HFFc6 (cell line): Measurements from ENCODE around the gene RNF5. TPM values are rescaled to one million over a fixed set of nuclear protein-coding genes. Genes with fewer than 3 reads are reported as not detected.
A peak's percentile ranks its signal among the peaks of the same experiment; 100 is the strongest.

Experiments
- DNase-seq: peaks from one replicate; pipeline ENCODE4 v3.0.0-alpha.2; 2018
- H3K27ac Mint-ChIP-seq: 2 replicates; pipeline ENCODE4 v1.8.0; 2020; ENCODE audit warnings: mild to moderate bottlenecking, mixed read lengths
- H3K27me3 Mint-ChIP-seq: 2 replicates; pipeline ENCODE4 v1.8.0; 2021; ENCODE audit warnings: mild to moderate bottlenecking, moderate library complexity, mixed read lengths; ENCODE audit not compliant: insufficient read depth
- H3K36me3 Mint-ChIP-seq: 2 replicates; pipeline ENCODE4 v1.8.0; 2021; ENCODE audit warnings: low read depth, mixed read lengths
- H3K4me1 Mint-ChIP-seq: 2 replicates; pipeline ENCODE4 v1.8.0; 2020; ENCODE audit warnings: low read depth, mixed read lengths
- H3K4me3 Mint-ChIP-seq: 2 replicates; pipeline ENCODE4 v1.8.0; 2020; ENCODE audit warnings: mild to moderate bottlenecking, moderate library complexity, mixed read lengths
- H3K9me3 Mint-ChIP-seq: 2 replicates; pipeline ENCODE4 v1.8.0; 2020; ENCODE audit warnings: mild to moderate bottlenecking, mixed read lengths
- total RNA-seq, 6 experiments: library from RNA; stranded (reverse); fragmentation: NEBNext Ultra II Directional; extraction: Animal tissue kit (Norgen Biotek cat#: 25700); gene quantifications; 2 replicates in 1 of 6; 3 replicates in 5 of 6; pipeline ENCODE4 v1.2.3, GENCODE V29; 2021
- TF ChIP-seq, protein P1 (sequence below): fragments of 200-600 bp; sonication (generic); IDR thresholded peaks from 2 replicates; pipeline ENCODE4 v1.5.0; 2021; ENCODE audit warnings: antibody characterized with exemption, mild to moderate bottlenecking

Gene RNF5
- total RNA-seq, 6 experiments from 2014 or later, result 30.0 to 37.4 (median 34.7) TPM

DNA sequence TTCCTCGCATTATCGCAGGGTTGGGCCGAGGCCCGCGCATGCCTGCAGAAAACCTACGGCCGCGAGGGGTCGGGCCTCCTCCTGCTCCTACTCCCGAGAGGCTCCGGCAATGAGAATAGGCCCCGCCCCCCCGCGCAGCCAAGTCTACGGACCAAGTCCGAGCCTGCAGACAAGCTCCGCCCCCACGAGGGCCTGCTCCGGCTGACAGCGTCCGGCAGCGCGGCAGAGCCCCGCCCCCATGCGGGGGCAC is 17.4 kb downstream of the RNF5 start:
- Mint-ChIP-seq H3K4me1 (peaks cover 42% of the 10 kb centered on the region), H3K4me3 (peak overlapping the region; percentile 95), H3K36me3 (no peaks in the 10 kb centered on the region), H3K9me3 (no peaks in the 10 kb centered on the region), H3K27ac (peak overlapping the region; percentile 100), H3K27me3 (peaks cover under 1% of the 10 kb centered on the region)
- peak; percentile 100 for DNase-seq
- TF ChIP-seq, protein P1, sequence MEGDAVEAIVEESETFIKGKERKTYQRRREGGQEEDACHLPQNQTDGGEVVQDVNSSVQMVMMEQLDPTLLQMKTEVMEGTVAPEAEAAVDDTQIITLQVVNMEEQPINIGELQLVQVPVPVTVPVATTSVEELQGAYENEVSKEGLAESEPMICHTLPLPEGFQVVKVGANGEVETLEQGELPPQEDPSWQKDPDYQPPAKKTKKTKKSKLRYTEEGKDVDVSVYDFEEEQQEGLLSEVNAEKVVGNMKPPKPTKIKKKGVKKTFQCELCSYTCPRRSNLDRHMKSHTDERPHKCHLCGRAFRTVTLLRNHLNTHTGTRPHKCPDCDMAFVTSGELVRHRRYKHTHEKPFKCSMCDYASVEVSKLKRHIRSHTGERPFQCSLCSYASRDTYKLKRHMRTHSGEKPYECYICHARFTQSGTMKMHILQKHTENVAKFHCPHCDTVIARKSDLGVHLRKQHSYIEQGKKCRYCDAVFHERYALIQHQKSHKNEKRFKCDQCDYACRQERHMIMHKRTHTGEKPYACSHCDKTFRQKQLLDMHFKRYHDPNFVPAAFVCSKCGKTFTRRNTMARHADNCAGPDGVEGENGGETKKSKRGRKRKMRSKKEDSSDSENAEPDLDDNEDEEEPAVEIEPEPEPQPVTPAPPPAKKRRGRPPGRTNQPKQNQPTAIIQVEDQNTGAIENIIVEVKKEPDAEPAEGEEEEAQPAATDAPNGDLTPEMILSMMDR, result peak; percentile 67

DNA sequence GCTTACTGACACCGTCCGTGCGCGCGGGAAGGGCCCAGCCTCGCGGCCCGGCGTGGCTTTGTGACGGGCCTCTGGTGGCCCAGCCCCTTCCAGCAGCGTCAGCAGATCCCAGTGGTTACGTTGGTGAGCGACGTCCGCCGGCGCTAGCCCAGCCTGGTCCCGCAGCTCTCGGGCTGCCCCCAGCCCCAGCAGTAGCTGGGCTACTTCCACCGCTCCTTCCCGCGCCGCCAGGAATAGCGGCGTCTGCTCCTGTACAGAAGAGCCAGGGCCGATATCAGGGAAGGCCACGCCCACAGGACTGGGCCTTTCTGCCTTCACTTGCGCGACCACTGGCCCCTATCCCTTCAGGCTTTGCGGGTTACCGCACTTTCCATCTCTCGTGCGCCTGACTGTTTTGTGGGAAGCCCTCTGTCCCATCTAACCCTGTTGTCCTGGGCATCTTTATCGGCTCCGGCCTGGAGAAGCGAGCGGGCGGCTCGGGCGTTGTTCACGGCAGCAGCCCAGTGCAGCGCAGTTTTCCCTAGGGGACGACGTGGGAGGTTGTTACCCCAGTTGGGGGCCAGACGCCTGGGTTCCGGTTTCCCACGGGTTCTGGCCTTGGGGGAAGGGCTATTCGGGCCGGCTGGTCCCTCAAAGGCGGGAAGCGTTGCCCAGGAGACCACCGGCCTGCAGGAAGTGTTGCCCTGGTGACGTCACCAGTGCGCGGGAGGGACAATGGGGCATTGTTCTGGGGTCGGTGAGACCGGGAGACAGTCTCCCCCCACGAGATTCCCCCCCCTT is 17.9 kb downstream of the RNF5 start:
- DNase-seq, result peak; percentile 51
- Mint-ChIP-seq H3K9me3 (no peaks in the 10 kb centered on the region), H3K36me3 (no peaks in the 10 kb centered on the region), H3K4me3 (peak overlapping the region; percentile 95), H3K4me1 (peaks cover 42% of the 10 kb centered on the region), H3K27ac (peak overlapping the region; percentile 100), H3K27me3 (peaks cover 5% of the 10 kb centered on the region)
- TF ChIP-seq, protein P1, result peak; percentile 21; the same call in 1 of the 2 replicates

DNA sequence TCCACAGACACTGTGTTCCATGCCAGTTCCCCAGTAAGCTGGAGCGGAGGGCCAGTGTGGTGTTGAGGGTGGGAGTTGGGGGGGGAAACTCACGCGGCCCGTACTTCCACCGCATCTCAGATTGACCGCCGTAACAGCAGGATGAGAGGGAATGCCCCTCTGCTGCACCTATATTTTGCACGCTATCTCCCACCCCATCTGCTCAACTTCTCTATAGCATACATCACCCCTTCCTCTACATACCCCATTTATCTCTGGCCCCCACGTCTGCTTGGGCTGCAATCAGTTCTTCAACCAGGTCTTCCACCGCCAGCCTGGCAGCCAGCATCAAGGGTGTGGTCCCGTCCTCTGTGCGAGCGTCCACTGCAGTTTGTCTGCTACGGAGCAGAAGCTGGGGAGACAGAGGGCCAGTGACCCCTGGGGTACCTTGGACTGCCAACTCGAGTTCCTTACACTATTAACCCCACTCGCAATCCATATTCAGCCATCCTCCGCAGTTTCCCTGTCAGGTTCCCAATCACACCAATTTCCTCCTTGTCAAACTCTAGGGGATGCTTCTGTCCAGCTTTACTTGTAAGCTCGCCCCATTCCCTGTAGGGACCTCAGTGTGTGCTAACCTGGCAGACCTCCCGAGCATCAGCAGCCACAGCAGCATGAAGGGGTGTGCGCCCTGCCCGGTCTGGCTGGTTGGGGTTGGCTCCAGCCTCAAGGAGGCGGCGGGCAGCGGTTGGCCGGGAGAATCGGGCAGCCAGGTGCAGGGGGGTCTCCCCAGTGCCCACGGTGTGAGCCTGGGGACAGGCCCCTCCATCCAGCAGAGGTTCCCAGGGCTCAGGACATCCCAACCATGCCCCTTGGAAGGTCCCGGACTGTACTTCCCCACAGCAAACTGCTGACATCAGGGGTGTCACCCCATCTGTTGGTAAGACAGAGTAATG is 18.7 kb downstream of the RNF5 start:
- TF ChIP-seq, protein P1, result peak; percentile 33
- H3K4me3 Mint-ChIP-seq, result peak overlapping the region; percentile 95
- H3K36me3 Mint-ChIP-seq, result no peaks in the 10 kb centered on the region
- DNase-seq, result no peak
- H3K27ac Mint-ChIP-seq, result peak overlapping the region; percentile 100
- H3K9me3 Mint-ChIP-seq, result no peaks in the 10 kb centered on the region
- peaks cover 42% of the 10 kb centered on the region for H3K4me1 Mint-ChIP-seq
- H3K27me3 Mint-ChIP-seq, result peaks cover 11% of the 10 kb centered on the region

DNA sequence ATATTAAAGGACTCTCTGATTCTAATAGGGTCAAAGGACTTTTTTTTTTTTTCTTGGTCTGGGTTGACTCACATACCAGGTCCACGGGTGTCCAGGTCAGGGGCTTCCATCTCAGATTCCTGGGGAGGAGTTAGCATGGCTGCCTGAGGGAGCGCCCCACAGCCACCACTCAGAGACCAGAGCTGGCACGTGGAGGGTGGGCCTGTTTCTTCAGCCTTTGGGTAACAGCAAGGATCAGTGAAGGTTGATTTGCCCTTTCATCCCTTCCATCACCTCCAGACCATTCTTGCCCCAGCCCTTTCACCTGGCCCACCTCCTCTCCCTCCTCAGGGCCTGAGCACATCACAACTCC is 20.1 kb downstream of the RNF5 start:
- TF ChIP-seq, protein P1, result no peak
- peaks cover 11% of the 10 kb centered on the region for H3K27me3 Mint-ChIP-seq
- no peaks in the 10 kb centered on the region for H3K36me3 Mint-ChIP-seq
- DNase-seq, result no peak
- H3K9me3 Mint-ChIP-seq, result no peaks in the 10 kb centered on the region
- no peak overlapping the region for H3K27ac Mint-ChIP-seq
- no peak overlapping the region for H3K4me3 Mint-ChIP-seq
- peaks cover 30% of the 10 kb centered on the region for H3K4me1 Mint-ChIP-seq

GRCh38 chr6:32198866-32199265 is 20.7 kb downstream of the RNF5 start:
- Mint-ChIP-seq H3K4me3 (no peak overlapping the region), H3K9me3 (no peaks in the 10 kb centered on the region), H3K36me3 (no peaks in the 10 kb centered on the region), H3K4me1 (peaks cover 25% of the 10 kb centered on the region), H3K27ac (no peak overlapping the region), H3K27me3 (peaks cover 14% of the 10 kb centered on the region)
- DNase-seq, result no peak
- TF ChIP-seq, protein P1, result no peak
